Epithelial cell of proximal tubule (primary cell): ENCODE measurements around the gene CYBC1. TPM values are rescaled to one million over a fixed set of nuclear protein-coding genes. Genes with fewer than 3 reads are reported as not detected.

Source experiments
- DNase-seq: peaks from one replicate; pipeline ENCODE4 v3.0.0-alpha.2; 2011; ENCODE audit warnings: low read depth
- H3K4me3 ChIP-seq: 2 replicates; pipeline ENCODE4 v1.5.1; 2011; ENCODE audit warnings: low read depth, mild to moderate bottlenecking, low read length
- total RNA-seq: library from RNA; depleted of rRNA; stranded (reverse); fragments of >200 nt; gene quantifications from 2 replicates; pipeline ENCODE4 v1.2.3, GENCODE V29; 2015
- TF ChIP-seq, protein P1 (sequence below): conservative IDR thresholded peaks from 2 replicates; pipeline ENCODE4 v1.5.1; 2012; ENCODE audit warnings: low read depth, mild to moderate bottlenecking, low read length

The CYBC1 gene
- total RNA-seq, 1 donor from 2014 or later = 78.8 TPM

DNA sequence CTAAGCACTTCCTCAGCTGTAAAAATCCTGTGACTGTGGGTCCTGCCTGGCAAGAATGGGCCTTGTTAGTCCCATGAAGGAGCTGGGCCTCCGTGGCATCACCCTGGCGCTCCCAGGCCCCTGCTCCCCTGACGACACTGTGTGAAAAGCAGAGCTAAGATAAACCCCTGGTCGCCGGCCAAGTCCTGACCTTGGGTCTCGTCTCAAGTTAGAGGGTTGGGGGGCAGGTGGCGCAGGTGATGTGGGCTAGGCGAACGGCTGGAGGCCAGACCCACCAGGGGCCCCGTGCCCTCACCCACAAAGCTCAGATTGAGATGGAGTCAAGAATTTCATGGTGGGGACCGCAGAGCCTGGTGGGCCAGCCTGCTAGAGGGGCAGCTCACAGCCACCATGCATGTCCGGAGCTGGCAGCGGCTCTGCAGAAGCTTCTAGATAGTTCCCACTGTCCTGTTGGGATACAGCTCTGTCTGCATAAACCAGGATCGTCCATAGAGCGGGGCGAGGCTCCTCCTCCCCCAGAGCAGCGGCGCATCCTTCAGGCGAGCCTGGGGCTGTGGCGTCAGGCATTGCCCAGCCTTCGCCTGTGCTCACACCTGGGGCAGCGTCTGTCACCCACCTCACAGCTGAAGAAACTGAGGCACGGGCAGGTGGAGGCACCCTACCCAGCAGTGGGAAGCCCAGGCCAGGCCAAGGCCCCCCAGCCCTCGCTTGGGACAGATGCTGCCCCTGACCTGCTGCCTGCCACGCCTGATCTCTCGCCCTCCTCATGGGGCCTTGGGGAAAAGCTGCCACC is 12.0 kb downstream of the CYBC1 start:
- H3K4me3 ChIP-seq = no peak overlapping the region
- DNase-seq = no peak
- TF ChIP-seq, protein P1, sequence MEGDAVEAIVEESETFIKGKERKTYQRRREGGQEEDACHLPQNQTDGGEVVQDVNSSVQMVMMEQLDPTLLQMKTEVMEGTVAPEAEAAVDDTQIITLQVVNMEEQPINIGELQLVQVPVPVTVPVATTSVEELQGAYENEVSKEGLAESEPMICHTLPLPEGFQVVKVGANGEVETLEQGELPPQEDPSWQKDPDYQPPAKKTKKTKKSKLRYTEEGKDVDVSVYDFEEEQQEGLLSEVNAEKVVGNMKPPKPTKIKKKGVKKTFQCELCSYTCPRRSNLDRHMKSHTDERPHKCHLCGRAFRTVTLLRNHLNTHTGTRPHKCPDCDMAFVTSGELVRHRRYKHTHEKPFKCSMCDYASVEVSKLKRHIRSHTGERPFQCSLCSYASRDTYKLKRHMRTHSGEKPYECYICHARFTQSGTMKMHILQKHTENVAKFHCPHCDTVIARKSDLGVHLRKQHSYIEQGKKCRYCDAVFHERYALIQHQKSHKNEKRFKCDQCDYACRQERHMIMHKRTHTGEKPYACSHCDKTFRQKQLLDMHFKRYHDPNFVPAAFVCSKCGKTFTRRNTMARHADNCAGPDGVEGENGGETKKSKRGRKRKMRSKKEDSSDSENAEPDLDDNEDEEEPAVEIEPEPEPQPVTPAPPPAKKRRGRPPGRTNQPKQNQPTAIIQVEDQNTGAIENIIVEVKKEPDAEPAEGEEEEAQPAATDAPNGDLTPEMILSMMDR = no peak

DNA sequence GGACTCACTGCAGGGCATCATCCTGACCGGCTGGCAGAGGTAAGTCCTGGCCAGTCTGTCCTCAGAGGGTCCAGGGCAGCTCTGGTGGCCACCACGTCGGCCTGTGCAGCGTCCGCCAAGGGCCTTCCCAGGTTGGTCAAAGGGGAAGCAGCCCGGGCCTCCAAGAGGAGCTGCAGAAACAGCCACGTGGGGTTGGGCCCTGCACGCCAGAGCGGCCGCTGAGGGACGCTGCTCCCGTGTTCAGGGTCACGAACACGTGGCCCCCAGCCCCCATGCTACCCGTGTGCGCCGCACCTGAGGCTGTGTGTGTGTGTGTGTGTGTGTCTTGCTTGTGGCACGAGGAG is 13.3 kb downstream of the CYBC1 start:
- H3K4me3 ChIP-seq = no peak overlapping the region
- DNase-seq = no peak
- TF ChIP-seq, protein P1 = no peak

DNA sequence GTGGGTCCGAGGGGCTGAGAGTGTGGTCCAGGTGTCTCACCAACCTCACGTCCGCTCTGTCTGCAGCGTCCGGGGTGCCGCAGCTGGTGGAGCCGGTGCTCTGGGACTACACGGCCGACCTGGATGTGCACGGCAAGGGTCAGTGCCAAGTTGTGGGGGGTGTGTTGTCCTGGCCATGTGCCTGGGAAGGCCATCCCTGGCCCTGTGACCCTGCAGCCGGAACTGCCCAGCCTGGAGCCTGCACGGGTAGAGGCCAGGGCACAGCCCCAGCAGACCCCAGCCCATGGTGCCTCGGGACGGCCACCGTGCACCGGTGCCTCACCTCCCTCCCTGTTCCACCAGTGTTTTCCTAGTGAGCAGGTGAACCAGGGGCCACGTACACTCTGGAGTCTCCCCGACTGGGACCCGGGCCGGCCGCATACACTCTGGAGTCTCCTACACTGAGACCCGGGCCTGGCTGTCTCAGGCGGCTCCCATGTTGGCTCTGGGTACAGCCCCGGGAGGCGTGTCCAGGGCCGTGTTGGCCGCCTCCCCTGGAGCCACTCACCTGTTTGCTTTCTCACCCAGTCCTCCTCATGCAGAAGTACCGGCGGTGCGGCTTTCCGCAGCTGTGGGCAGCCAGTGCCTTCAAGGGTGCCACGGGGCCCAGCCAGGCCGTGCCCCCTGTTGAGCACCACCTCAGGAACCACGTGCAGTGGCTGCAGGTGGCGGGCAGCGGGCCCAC is 13.8 kb downstream of the CYBC1 start:
- TF ChIP-seq, protein P1 = no peak

DNA sequence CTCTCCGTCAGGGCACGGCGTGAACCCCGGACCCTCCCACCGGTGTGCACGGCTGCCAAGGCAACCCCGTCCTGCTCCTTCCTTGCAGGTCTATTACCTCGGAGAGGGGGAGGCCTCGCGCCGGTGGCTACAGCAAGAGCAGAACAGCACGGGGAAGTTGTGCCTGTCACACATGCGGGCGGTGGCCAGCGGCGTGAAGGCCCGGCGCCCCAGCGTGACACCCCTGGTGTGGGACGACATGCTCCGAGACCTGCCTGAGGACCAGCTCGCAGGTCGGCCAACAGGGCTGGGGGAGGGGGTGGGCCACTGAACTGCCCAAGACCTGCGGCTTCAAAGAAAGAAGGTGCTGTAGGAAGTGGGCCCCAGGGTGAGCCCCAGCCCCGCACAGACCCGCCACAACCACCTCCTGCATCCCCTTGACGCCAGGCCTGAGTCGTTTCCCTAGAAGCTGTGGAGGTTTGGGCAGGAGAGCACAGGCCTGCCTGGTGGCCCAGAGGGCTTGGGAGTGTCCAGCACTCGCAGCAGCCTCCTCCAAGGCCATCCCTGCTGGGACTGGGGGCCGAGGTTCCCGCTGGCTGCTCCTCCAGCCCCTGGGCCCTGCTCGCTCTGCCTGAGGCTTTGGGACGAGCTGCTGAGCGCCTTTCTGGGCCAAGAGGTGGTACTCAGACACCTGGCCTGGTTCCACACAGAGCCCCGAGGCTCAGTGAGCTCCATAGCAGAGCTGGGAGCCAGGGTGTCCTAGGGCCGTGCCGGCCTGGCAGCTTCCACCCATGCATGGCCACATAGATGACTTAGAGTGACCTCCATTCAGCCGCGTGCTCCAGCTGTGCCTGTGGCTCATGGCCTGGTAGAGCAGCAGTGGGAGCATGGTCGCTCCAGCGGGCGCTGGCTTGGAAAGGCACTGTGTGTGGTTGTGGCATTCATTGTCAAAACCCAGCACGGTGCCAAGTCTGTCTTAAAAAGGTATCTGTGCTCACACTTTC is 14.7 kb downstream of the CYBC1 start:
- TF ChIP-seq, protein P1 = no peak
- DNase-seq = no peak
- no peak overlapping the region for H3K4me3 ChIP-seq

More for the DNA sequence above, 13.8 kb downstream of the CYBC1 start:
- no peak overlapping the region for H3K4me3 ChIP-seq
- DNase-seq = no peak

DNA sequence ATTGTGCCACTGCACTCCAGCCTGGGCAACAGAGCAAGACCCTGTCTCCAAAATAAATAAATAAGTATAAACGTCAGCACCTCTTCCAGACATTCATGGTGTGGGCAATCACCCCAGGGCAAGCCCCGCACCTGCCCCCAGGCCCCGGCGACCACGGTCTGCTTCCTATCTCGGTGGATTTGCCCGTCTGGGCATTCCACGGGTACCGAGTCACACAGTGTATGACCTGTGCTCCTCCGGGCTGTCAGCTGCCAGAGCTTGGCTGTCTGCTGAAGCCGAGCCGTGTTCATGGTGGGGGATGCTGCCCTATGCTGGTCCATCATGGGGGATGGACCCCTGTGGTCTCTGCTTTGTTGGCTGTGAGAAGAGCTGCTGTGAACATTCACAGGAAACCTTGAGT is 15.4 kb downstream of the CYBC1 start:
- TF ChIP-seq, protein P1 = no peak
- DNase-seq = no peak
- no peak overlapping the region for H3K4me3 ChIP-seq

DNA sequence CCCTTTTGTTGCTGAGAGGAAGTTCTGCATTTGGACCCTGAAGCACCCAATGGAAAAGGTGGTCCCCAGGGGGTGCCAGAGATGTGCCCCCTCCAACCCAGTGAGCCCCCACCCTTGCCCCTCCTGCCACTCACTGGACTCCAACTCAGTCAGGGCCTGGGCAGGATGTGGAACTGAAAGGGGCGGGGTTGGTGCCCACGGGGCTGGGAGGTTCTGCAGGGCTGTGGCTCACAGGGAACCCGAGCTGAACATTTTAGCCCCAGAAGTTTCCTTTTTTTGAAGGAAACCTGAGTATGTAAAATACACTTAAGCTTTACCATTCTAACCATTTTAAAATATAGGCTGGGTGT is 16.4 kb downstream of the CYBC1 start:
- TF ChIP-seq, protein P1 = no peak
- no peak overlapping the region for H3K4me3 ChIP-seq
- DNase-seq = no peak
